Epithelial cell of proximal tubule (primary cell): ENCODE measurements around the gene SETD7. TPM values are rescaled to one million over a fixed set of nuclear protein-coding genes. Genes with fewer than 3 reads are reported as not detected.

Experiments
- DNase-seq: peaks from one replicate; pipeline ENCODE4 v3.0.0-alpha.2; 2011; ENCODE audit warnings: low read depth
- H3K4me3 ChIP-seq: 2 replicates; pipeline ENCODE4 v1.5.1; 2011; ENCODE audit warnings: low read depth, mild to moderate bottlenecking, low read length
- CTCF ChIP-seq: conservative IDR thresholded peaks from 2 replicates; pipeline ENCODE4 v1.5.1; 2012; ENCODE audit warnings: low read depth, mild to moderate bottlenecking, low read length
- total RNA-seq: library from RNA; depleted of rRNA; stranded (reverse); fragments of >200 nt; gene quantifications from 2 replicates; pipeline ENCODE4 v1.2.3, GENCODE V29; 2015

SETD7 gene
- total RNA-seq, 1 donor from 2014 or later, result 21.7 TPM

DNA sequence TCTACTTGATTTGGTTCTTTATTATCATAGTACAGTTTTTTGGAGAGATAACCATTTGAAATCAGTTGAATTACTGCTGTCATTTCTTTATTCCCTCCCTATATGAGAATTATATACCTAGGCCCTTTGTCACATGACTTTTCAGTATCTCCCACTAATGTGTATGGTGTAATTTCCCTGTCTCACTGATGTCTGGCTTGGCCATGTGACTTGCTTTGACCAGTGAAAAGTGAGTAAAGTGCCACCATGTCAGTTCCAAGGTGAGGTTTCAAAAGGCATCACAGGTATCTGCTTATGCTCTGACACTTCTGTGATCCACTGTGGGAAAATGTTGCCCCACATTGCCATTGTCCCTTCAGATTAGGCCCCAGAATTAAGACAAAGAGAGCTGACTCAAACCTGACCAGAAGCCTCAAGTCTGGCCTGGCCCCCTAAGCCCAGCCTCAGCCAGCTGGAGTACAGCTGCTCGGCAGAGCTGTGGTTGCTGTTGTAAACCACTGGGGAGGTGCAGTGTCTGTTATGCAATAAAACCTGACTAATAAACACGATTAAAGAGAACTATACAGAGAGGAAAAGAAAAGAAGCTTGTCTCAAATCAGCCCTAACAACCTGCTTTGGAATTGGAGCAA, 27.5 kb downstream of the SETD7 start:
- no peak for DNase-seq
- H3K4me3 ChIP-seq, result no peak overlapping the region
- TF ChIP-seq CTCF, result no peak

- no peak for TF ChIP-seq CTCF
- no peak for DNase-seq
- no peak overlapping the region for H3K4me3 ChIP-seq
These were observed 29.1 kb downstream of the SETD7 start for GRCh38 chr4:139526928-139527327.

- no peak overlapping the region for H3K4me3 ChIP-seq
- no peak for DNase-seq
- TF ChIP-seq CTCF, result no peak
These were observed 30.6 kb downstream of the SETD7 start for GRCh38 chr4:139525414-139525813.

- TF ChIP-seq CTCF, result no peak
- H3K4me3 ChIP-seq, result no peak overlapping the region
- DNase-seq, result no peak
These were observed 31.9 kb downstream of the SETD7 start for GRCh38 chr4:139524062-139524631.

DNA sequence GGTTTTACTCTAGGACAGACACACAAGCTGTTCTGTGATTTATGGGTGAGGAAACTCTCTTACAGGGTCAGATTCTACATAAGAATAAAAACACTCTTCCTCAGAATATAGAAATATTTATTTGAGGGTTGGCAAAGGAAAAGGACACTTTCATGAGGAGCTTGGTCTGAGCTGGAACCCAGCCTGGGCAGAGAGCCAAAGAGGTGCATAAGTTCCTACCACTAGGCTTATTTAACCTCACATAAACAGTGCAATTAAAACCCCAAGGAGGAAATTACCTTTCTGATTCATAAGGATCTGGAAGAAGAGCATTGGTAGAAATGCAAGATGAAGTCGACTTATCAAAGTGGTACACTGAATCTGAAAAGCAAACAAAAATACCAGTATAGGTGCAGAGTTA, 32.9 kb downstream of the SETD7 start:
- no peak for DNase-seq
- H3K4me3 ChIP-seq, result no peak overlapping the region
- no peak for TF ChIP-seq CTCF

DNA sequence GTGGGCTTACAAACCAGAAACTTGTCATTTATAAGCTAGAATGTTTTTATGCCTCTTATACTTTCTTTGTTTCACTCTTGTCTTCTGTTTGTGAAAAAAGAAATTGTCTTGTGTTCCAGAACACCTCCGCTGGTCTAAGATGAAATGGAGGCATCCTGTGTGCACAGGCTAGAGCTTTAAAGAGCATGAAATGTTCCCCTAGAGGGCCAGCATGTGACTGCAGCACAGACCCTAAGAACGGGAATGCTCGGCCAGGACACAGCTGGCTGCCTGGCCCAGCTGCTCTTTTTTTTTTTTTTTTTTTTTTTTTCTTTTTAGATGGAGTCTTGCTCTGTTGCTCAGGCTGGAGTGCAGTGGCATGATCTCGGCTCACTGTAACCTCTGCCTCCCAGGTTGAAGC, 33.6 kb downstream of the SETD7 start:
- no peak overlapping the region for H3K4me3 ChIP-seq
- no peak for TF ChIP-seq CTCF
- no peak for DNase-seq

GRCh38 chr4:139521754-139522401, 34.1 kb downstream of the SETD7 start:
- no peak for TF ChIP-seq CTCF
- no peak for DNase-seq
- no peak overlapping the region for H3K4me3 ChIP-seq
